Fibroblast of lung (primary cell): ENCODE measurements around the gene PIAS4. TPM values are rescaled to one million over a fixed set of nuclear protein-coding genes. Genes with fewer than 3 reads are reported as not detected.
A peak's percentile ranks its signal among the peaks of the same experiment; 100 is the strongest.

Source experiments
- DNase-seq, 2 donors: peaks; one replicate each; pipeline versions ENCODE4 v3.0.0 to v3.0.0-alpha.2; 2010; ENCODE audit warnings: low read depth in 2 of 2
- H2AFZ ChIP-seq: 2 replicates; pipeline ENCODE4 v1.5.1; 2012; ENCODE audit warnings: low read length, control low read depth, inconsistent platforms
- H3K27ac ChIP-seq: 2 replicates; pipeline ENCODE4 v1.5.1; 2011; ENCODE audit warnings: low read length, control low read depth; ENCODE audit not compliant: insufficient read depth
- H3K27me3 ChIP-seq: 2 replicates; pipeline ENCODE4 v1.5.1; 2011; ENCODE audit warnings: mild to moderate bottlenecking, low read length; ENCODE audit not compliant: control insufficient read depth, insufficient read depth
- H3K36me3 ChIP-seq: 2 replicates; pipeline ENCODE4 v1.5.1; 2011; ENCODE audit warnings: low read length; ENCODE audit not compliant: control insufficient read depth, insufficient read depth
- H3K4me1 ChIP-seq: 2 replicates; pipeline ENCODE4 v1.5.1; 2011; ENCODE audit warnings: low read length; ENCODE audit not compliant: control insufficient read depth, insufficient read depth; ENCODE audit errors: extremely low read depth
- H3K4me2 ChIP-seq: 2 replicates; pipeline ENCODE4 v1.5.1; 2011; ENCODE audit warnings: low read length, control low read depth; ENCODE audit not compliant: insufficient read depth; ENCODE audit errors: extremely low read depth
- H3K4me3 ChIP-seq, 4 experiments: fragments of 200-600 bp in 1 of 4; sonication (generic) in 1 of 4; replicated peaks in 1 of 4; 2 replicates each; pipeline ENCODE4 v1.5.1; 2011 to 2016; ENCODE audit warnings: low read length in 4 of 4, low read depth in 3 of 4, mild to moderate bottlenecking in 3 of 4, control low read depth in 2 of 4, inconsistent platforms in 1 of 4, mixed read lengths in 1 of 4; ENCODE audit not compliant: insufficient read depth in 1 of 4; ENCODE audit errors: control extremely low read depth in 1 of 4
- H3K79me2 ChIP-seq: 2 replicates; pipeline ENCODE4 v1.5.1; 2012; ENCODE audit warnings: mild to moderate bottlenecking, low read length, inconsistent platforms; ENCODE audit not compliant: control insufficient read depth, insufficient read depth
- H3K9ac ChIP-seq: 2 replicates; pipeline ENCODE4 v1.5.1; 2011; ENCODE audit warnings: mild to moderate bottlenecking, low read length, control low read depth; ENCODE audit not compliant: insufficient read depth
- H3K9me3 ChIP-seq: 2 replicates; pipeline ENCODE4 v1.5.1; 2012; ENCODE audit warnings: low read depth, low read length; ENCODE audit not compliant: control insufficient read depth, insufficient read depth
- H4K20me1 ChIP-seq: 2 replicates; pipeline ENCODE4 v1.5.1; 2011; ENCODE audit warnings: low read length; ENCODE audit not compliant: control insufficient read depth, insufficient read depth; ENCODE audit errors: extremely low read depth
- CTCF ChIP-seq, 2 donors: IDR thresholded peaks in 1 of 2; conservative IDR thresholded peaks in 1 of 2; 1 replicate in 1 of 2; 2 replicates in 1 of 2; pipeline ENCODE4 v1.5.1; 2011 to 2012; ENCODE audit warnings: low read length in 2 of 2, control low read depth in 1 of 2, inconsistent platforms in 1 of 2, low read depth in 1 of 2, mild to moderate bottlenecking in 1 of 2
- EZH2 ChIP-seq: IDR thresholded peaks from 2 replicates; pipeline ENCODE4 v1.5.1; 2012; ENCODE audit warnings: low read length, control low read depth, mild to moderate bottlenecking; ENCODE audit errors: missing control alignments
- polyA plus RNA-seq, 2 donors: library from polyadenylated mRNA; depleted of rRNA in 1 of 2; stranded (reverse) in 1 of 2; unstranded in 1 of 2; fragments of >200 nt; gene quantifications; 2 replicates each; pipeline ENCODE4 v1.2.1, GENCODE V29; 2011 to 2012; ENCODE audit warnings: missing spikeins in 1 of 2
- total RNA-seq: library from RNA; depleted of rRNA; stranded (reverse); fragments of >200 nt; gene quantifications from 2 replicates; pipeline ENCODE4 v1.2.1, GENCODE V29; 2014

The PIAS4 gene
- total and polyA plus RNA-seq, 2 donors (not counting 1 experiment from before 2014, with no cell fraction given) = 6.6 to 14.9 TPM

DNA sequence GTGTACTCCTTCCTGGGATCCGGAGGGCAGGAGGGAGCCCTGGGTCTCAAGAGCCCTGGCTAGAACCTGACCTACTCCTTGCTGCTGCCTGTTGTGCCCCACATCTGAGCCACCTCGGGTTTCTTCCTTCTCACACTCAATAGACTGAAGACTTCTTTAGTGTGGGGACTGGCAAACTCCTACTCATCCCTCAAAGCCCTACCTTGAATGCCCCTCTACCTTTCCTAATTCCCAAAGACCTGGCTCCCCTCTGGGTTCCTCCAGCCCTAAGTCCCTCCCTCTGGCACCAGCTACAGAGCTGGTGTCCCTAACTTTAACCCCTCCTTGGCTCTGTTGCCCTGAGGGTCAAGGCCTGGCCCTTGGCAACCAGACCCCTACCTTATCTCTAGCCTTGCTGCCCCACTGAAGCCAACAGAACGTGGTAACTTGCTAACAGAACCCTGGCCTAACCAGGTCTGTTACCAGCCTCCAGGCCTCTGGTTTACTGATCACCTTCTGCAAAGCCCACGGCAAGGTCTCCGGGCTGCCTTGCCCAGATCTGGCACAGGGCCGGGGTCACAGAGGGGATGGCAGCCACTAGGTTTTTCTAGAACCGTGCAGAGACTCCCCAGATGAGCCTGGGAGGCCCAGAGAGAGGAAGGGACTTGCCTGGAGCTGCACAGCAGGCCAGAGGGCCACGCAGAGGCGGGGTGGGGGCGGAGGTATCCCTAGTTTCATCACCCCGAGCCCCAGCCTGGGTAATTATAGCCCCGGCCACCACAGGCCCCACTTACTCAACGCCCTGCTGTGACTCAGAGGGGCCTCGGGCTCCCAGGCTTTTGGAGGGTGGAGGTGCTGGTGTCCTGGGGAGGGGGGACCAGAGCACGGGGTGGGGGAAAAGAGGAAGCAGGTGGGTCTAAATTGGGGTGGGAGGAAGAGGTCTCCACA lies 43.9 kb downstream of the PIAS4 start:
- H3K79me2 ChIP-seq = peaks cover 84% of the 10 kb centered on the region
- H3K36me3 ChIP-seq = peaks cover 33% of the 10 kb centered on the region
- no peaks in the 10 kb centered on the region for H3K9me3 ChIP-seq
- H3K9ac ChIP-seq = no peak overlapping the region
- peak; percentile 55 to 68 for DNase-seq
- H3K4me1 ChIP-seq = peaks cover 15% of the 10 kb centered on the region
- no peak overlapping the region for H3K4me2 ChIP-seq
- peaks cover 4% of the 10 kb centered on the region for H4K20me1 ChIP-seq
- H3K27ac ChIP-seq = peak overlapping the region; percentile 57
- H3K27me3 ChIP-seq = no peaks in the 10 kb centered on the region
- no peak overlapping the region for H3K4me3 ChIP-seq
- no peak for TF ChIP-seq CTCF (conservative IDR thresholded peaks at IDR 0.05 in 1 of 2, IDR thresholded peaks at IDR 0.05 in 1 of 2; ENCODE audit: low read depth in 1 of 2, low read length in 2 of 2)
- no peak for TF ChIP-seq EZH2
- H2AFZ ChIP-seq = no peak overlapping the region

DNA sequence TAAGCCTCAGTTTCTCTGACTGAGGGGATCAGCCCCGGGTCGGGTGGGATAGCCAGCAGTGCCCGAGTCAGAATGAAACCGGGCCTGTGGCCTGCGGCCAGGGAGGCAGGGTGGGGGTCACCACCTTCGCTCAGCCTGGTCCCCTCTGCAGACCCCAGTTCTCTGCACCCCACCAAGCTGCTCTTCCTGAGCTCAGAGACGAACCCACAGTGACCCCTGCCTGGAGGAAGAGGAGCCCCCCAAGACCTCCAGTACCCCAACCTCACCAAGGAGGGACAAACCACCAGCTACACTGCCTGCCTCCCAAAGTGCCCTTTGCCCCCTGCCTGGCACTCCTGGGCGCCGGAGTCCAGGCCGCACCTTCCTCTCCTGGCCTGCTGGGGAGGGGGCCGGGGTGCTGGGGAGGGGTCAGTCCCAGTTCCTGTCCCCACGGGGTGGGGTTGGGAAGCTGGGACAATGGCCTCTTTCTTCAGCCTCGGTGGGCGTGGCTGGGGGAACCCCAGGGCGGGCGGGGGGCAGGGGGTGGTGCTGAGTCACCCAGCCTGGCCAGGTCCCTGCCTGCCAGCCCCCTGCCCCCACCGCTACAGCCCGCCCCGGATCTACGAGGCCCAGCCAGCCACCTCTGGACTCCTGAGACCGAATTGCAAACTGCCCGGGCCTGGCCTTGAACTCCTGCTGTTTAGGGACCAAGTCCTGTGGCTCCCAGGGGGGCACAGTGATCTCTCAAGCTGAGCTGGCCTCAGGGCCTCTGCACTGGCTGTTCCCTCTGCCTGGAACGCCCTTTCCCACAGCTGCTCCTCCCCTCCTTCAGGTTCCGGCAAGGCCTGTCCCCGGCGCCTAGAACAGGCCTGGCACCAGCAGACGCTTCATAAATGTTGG lies 44.8 kb downstream of the PIAS4 start:
- Histone ChIP-seq H3K9ac (no peak overlapping the region), H3K79me2 (peaks cover 89% of the 10 kb centered on the region), H3K4me2 (peak overlapping the region; percentile 0), H3K4me3 (no peak overlapping the region), H4K20me1 (peaks cover 4% of the 10 kb centered on the region), H3K27ac (peak overlapping the region; percentile 2), H3K9me3 (no peaks in the 10 kb centered on the region), H3K36me3 (peaks cover 33% of the 10 kb centered on the region), H3K27me3 (no peaks in the 10 kb centered on the region), H2AFZ (no peak overlapping the region), H3K4me1 (peaks cover 15% of the 10 kb centered on the region)
- no peak for TF ChIP-seq EZH2
- TF ChIP-seq CTCF (conservative IDR thresholded peaks at IDR 0.05 in 1 of 2, IDR thresholded peaks at IDR 0.05 in 1 of 2; ENCODE audit: low read depth in 1 of 2, low read length in 2 of 2) = no peak
- peak; percentile 50 to 63 for DNase-seq

DNA sequence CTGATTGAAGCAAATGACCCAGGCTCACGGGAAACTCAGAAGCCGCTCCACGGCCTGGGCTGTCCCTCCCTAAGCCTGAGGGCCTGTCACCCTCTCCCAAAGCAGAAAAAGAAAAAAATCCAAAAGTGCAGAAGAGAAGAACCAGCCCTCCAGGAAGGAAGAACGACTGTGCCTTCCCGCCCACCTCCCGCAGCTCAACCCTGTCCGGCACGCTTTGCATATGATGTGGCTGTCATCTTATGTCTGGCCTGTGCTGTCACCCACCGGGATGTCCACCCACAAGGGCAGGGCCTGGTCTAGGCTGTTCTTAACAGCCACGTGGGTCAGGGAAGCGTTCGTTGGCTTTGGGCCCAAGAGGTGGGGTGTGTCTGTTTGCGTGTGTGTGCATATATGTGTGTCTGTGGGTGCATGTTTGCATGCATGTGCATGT lies 45.5 kb downstream of the PIAS4 start:
- H3K27me3 ChIP-seq = no peaks in the 10 kb centered on the region
- peaks cover 31% of the 10 kb centered on the region for H3K36me3 ChIP-seq
- no peaks in the 10 kb centered on the region for H3K9me3 ChIP-seq
- H3K4me3 ChIP-seq = no peak overlapping the region
- TF ChIP-seq CTCF (conservative IDR thresholded peaks at IDR 0.05 in 1 of 2, IDR thresholded peaks at IDR 0.05 in 1 of 2; ENCODE audit: low read depth in 1 of 2, low read length in 2 of 2) (no peak), EZH2 (no peak)
- peaks cover 17% of the 10 kb centered on the region for H3K4me1 ChIP-seq
- H2AFZ ChIP-seq = no peak overlapping the region
- peaks cover 4% of the 10 kb centered on the region for H4K20me1 ChIP-seq
- no peak overlapping the region for H3K9ac ChIP-seq
- peaks cover 91% of the 10 kb centered on the region for H3K79me2 ChIP-seq
- peak overlapping the region; percentile 2 for H3K27ac ChIP-seq
- peak overlapping the region; percentile 0 for H3K4me2 ChIP-seq
- no peak for DNase-seq
